Sciatic nerve (tissue), 2 donors: ENCODE results near the gene DMXL2. TPM values are rescaled to one million over a fixed set of nuclear protein-coding genes. Genes with fewer than 3 reads are reported as not detected.
"Not testable (repeated sequence)": the region's sequence is repeated elsewhere in the genome, so short reads cannot be mapped to it uniquely, and the experiment has no call there.

ENCODE experiments used
- ATAC-seq: fragments of 200-7000 bp; cut with Tn5 transposase; one replicate; pipeline ENCODE4 v1.9.1; 2020; ENCODE audit warnings: mild to moderate bottlenecking, moderate library complexity
- DNase-seq: peaks from one replicate; pipeline ENCODE4 v3.0.0-alpha.2; 2020; ENCODE audit warnings: low spot score
- intact Hi-C: fragments of 100-400 bp; cut with DNase I; formaldehyde crosslinking; loops from one replicate; pipeline ENCODE4 v1.14.2; 2022
- total RNA-seq: library from RNA; stranded (reverse); fragmentation: NEBNext Ultra II Directional; extraction: Animal tissue kit (Norgen Biotek cat#: 25700); gene quantifications from one replicate; pipeline ENCODE4 v1.2.1, GENCODE V29; 2021
- donor health status: DM: no; HTN: no; CAD: no.
- donor health status: DM: no; HTN: no; CAD: no.

Gene DMXL2
- total RNA-seq, 1 donor from 2014 or later = 39.3 TPM

GRCh38 chr15:51503003-51503402 is 119.6 kb downstream of the DMXL2 start:
- ATAC-seq (no peak), DNase-seq (no peak)
- intact Hi-C loops = no loop called here

- intact Hi-C loops = no loop called here
Observed at GRCh38 chr15:51499379-51499976, 123.1 kb downstream of the DMXL2 start.

GRCh38 chr15:51497806-51498205 is 124.8 kb downstream of the DMXL2 start:
- ATAC-seq (no peak), DNase-seq (no peak)
- intact Hi-C loops = no loop called here

More at GRCh38 chr15:51499379-51499976, 123.1 kb downstream of the DMXL2 start:
- ATAC-seq (no peak), DNase-seq (no peak)

- DNase-seq (no peak), ATAC-seq (no peak)
- intact Hi-C loops = no loop called here
Observed at GRCh38 chr15:51496246-51496645, 126.3 kb downstream of the DMXL2 start.

GRCh38 chr15:51494411-51495314 is 127.9 kb downstream of the DMXL2 start:
- ATAC-seq (no peak), DNase-seq (no peak)
- intact Hi-C loops = no loop called here

- intact Hi-C loops = no loop called here
- no peak for DNase-seq
- ATAC-seq = no peak
Observed at GRCh38 chr15:51493892-51494291, 128.7 kb downstream of the DMXL2 start.

- no peak for ATAC-seq
- intact Hi-C loops = no loop called here
- no peak for DNase-seq
Observed at GRCh38 chr15:51492528-51492927, 130.0 kb downstream of the DMXL2 start.

- intact Hi-C loops = no loop called here
- no peak for DNase-seq
Observed at GRCh38 chr15:51491941-51492340, 130.6 kb downstream of the DMXL2 start.

GRCh38 chr15:51484781-51485180 is 137.8 kb downstream of the DMXL2 start:
- ATAC-seq (no peak), DNase-seq (no peak)
- intact Hi-C loops = no loop called here

More at GRCh38 chr15:51491941-51492340, 130.6 kb downstream of the DMXL2 start:
- ATAC-seq = no peak

GRCh38 chr15:51483985-51484384 is 138.6 kb downstream of the DMXL2 start:
- intact Hi-C loops = no loop called here
- DNase-seq (no peak), ATAC-seq (no peak)

GRCh38 chr15:51483520-51483919 is 139.1 kb downstream of the DMXL2 start:
- DNase-seq (no peak), ATAC-seq (no peak)
- intact Hi-C loops = no loop called here

- intact Hi-C loops = no loop called here
- ATAC-seq (no peak), DNase-seq (no peak)
Observed at GRCh38 chr15:51475736-51476135, 146.8 kb downstream of the DMXL2 start.

- DNase-seq (no peak), ATAC-seq (no peak)
- intact Hi-C loops = no loop called here
Observed at GRCh38 chr15:51470512-51470911, 152.1 kb downstream of the DMXL2 start.

GRCh38 chr15:51460796-51461195 is 161.8 kb downstream of the DMXL2 start:
- no peak for DNase-seq
- intact Hi-C loops = no loop called here
- no peak for ATAC-seq

GRCh38 chr15:51450001-51450400 is 172.6 kb downstream of the DMXL2 start:
- intact Hi-C loops = no loop called here
- ATAC-seq (no peak), DNase-seq (no peak)

- DNase-seq = no peak
- intact Hi-C loops = no loop called here
- ATAC-seq = no peak
Observed at GRCh38 chr15:51448622-51449399, 173.8 kb downstream of the DMXL2 start.

GRCh38 chr15:51447855-51448621 is 174.5 kb downstream of the DMXL2 start:
- DNase-seq (no peak), ATAC-seq (no peak)
- intact Hi-C loops = no loop called here

GRCh38 chr15:51446029-51446744 is 176.4 kb downstream of the DMXL2 start:
- ATAC-seq, DNase-seq, intact Hi-C loops: not testable (repeated sequence)
